ENCODE data around the gene BACH1. TPM values are rescaled to one million over a fixed set of nuclear protein-coding genes. Genes with fewer than 3 reads are reported as not detected.

The BACH1 gene
- total RNA-seq, 1 donor from 2014 or later, result 123 TPM

- Mint-ChIP-seq H3K4me1 (ENCODE audit: low read depth) (peaks cover 67% of the 10 kb centered on the region), H3K9me3 (ENCODE audit: low read depth) (no peaks in the 10 kb centered on the region), H3K27me3 (ENCODE audit: low read depth) (no peaks in the 10 kb centered on the region), H3K27ac (ENCODE audit: unreplicated experiment) (peak overlapping the region; percentile 92), H3K36me3 (ENCODE audit: low read depth) (no peaks in the 10 kb centered on the region), H3K4me3 (ENCODE audit: unreplicated experiment) (peak overlapping the region; percentile 81)
- no peak for DNase-seq (ENCODE audit: low spot score)
- no peak for TF ChIP-seq CTCF (IDR thresholded peaks at IDR 0.05)
These were observed 1.4 kb downstream of the BACH1 start for GRCh38 chr21:29299916-29300806.

- Mint-ChIP-seq H3K27me3 (ENCODE audit: low read depth) (no peaks in the 10 kb centered on the region), H3K9me3 (ENCODE audit: low read depth) (no peaks in the 10 kb centered on the region), H3K36me3 (ENCODE audit: low read depth) (no peaks in the 10 kb centered on the region), H3K27ac (ENCODE audit: unreplicated experiment) (peak overlapping the region; percentile 92), H3K4me1 (ENCODE audit: low read depth) (peaks cover 74% of the 10 kb centered on the region), H3K4me3 (ENCODE audit: unreplicated experiment) (peak overlapping the region; percentile 81)
- DNase-seq (ENCODE audit: low spot score), result no peak
- TF ChIP-seq CTCF (IDR thresholded peaks at IDR 0.05), result no peak
These were observed 2.1 kb downstream of the BACH1 start for GRCh38 chr21:29300807-29301138.

- no peak for DNase-seq (ENCODE audit: low spot score)
- H3K36me3 Mint-ChIP-seq (ENCODE audit: low read depth), result peaks cover 1% of the 10 kb centered on the region
- no peaks in the 10 kb centered on the region for H3K27me3 Mint-ChIP-seq (ENCODE audit: low read depth)
- no peak for TF ChIP-seq CTCF (IDR thresholded peaks at IDR 0.05)
- peak overlapping the region; percentile 62 for H3K27ac Mint-ChIP-seq (ENCODE audit: unreplicated experiment)
- H3K9me3 Mint-ChIP-seq (ENCODE audit: low read depth), result no peaks in the 10 kb centered on the region
- H3K4me3 Mint-ChIP-seq (ENCODE audit: unreplicated experiment), result peak overlapping the region; percentile 81
- peaks cover 78% of the 10 kb centered on the region for H3K4me1 Mint-ChIP-seq (ENCODE audit: low read depth)
These were observed 3.0 kb downstream of the BACH1 start for GRCh38 chr21:29301691-29302090.

GRCh38 chr21:29302359-29302875, 3.7 kb downstream of the BACH1 start:
- Mint-ChIP-seq H3K36me3 (ENCODE audit: low read depth) (peaks cover 1% of the 10 kb centered on the region), H3K4me1 (ENCODE audit: low read depth) (peaks cover 77% of the 10 kb centered on the region), H3K27ac (ENCODE audit: unreplicated experiment) (peak overlapping the region; percentile 62), H3K27me3 (ENCODE audit: low read depth) (no peaks in the 10 kb centered on the region), H3K4me3 (ENCODE audit: unreplicated experiment) (peak overlapping the region; percentile 81), H3K9me3 (ENCODE audit: low read depth) (no peaks in the 10 kb centered on the region)
- TF ChIP-seq CTCF (IDR thresholded peaks at IDR 0.05), result no peak
- no peak for DNase-seq (ENCODE audit: low spot score)

- no peak for TF ChIP-seq CTCF (IDR thresholded peaks at IDR 0.05)
- Mint-ChIP-seq H3K27me3 (ENCODE audit: low read depth) (no peaks in the 10 kb centered on the region), H3K4me3 (ENCODE audit: unreplicated experiment) (peak overlapping the region; percentile 81), H3K9me3 (ENCODE audit: low read depth) (no peaks in the 10 kb centered on the region), H3K27ac (ENCODE audit: unreplicated experiment) (peak overlapping the region; percentile 62), H3K36me3 (ENCODE audit: low read depth) (peaks cover 1% of the 10 kb centered on the region), H3K4me1 (ENCODE audit: low read depth) (peaks cover 76% of the 10 kb centered on the region)
- DNase-seq (ENCODE audit: low spot score), result no peak
These were observed 4.6 kb downstream of the BACH1 start for GRCh38 chr21:29303288-29303687.
